GM12891 (cell line): ENCODE data around the gene LIMK1.

Experiments used
- PAX5 ChIP-seq: IDR thresholded peaks from 2 replicates; pipeline ENCODE4 v1.6.1; 2011; ENCODE audit warnings: low read length, moderate library complexity, mild to moderate bottlenecking; ENCODE audit not compliant: insufficient read depth, severe bottlenecking
- POLR2A ChIP-seq: IDR thresholded peaks from 2 replicates; pipeline ENCODE4 v1.6.1; 2011; ENCODE audit warnings: low read depth, low read length, control low read depth
- POLR2AphosphoS5 ChIP-seq: IDR thresholded peaks from 2 replicates; pipeline ENCODE4 v1.6.1; 2011; ENCODE audit warnings: low read depth, low read length, control low read depth
- TAF1 ChIP-seq: IDR thresholded peaks from 2 replicates; pipeline ENCODE4 v1.6.1; 2011; ENCODE audit warnings: low read depth, low read length, control low read depth

DNA sequence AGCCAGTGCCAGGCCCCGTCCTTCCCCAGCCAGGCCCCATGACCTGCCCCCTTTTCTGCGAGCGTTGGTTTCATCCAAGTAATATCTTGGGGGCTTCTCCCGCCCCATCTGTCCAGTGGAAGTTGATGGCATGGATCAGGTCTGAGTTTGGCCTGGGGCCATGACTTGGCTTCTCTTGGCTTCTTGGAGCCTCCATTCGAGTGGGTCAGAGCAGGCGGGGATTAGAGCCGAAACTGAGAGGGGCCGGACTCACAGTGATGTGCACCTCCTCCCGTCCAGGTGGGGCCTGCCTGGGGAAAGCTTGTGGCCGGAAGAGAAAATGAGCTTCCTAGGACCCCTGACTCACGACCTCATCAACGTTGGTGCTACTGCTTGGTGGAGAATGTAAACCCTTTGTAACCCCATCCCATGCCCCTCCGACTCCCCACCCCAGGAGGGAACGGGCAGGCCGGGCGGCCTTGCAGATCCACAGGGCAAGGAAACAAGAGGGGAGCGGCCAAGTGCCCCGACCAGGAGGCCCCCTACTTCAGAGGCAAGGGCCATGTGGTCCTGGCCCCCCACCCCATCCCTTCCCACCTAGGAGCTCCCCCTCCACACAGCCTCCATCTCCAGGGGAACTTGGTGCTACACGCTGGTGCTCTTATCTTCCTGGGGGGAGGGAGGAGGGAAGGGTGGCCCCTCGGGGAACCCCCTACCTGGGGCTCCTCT is 15.1 kb upstream of the LIMK1 start:
- TF ChIP-seq POLR2AphosphoS5 = no peak
- TF ChIP-seq POLR2A = no peak
- no peak for TF ChIP-seq PAX5
- TF ChIP-seq TAF1 = no peak
